H1 (cell line): Measurements from ENCODE around the gene GRPR.

ENCODE experiments used
- CREB1 ChIP-seq: IDR thresholded peaks from 2 replicates; pipeline ENCODE4 v1.6.1; 2012; ENCODE audit warnings: inconsistent platforms
- CTCF ChIP-seq, 3 experiments: IDR thresholded peaks; 1 replicate in 2 of 3; 2 replicates in 1 of 3; pipeline versions ENCODE4 v1.5.1 to v1.6.1; 2011; ENCODE audit warnings: low read length in 3 of 3, mild to moderate bottlenecking in 3 of 3, inconsistent platforms in 2 of 3, low read depth in 1 of 3, moderate library complexity in 1 of 3; ENCODE audit not compliant: insufficient read depth in 1 of 3; ENCODE audit errors: control extremely low read depth in 1 of 3
- EP300 ChIP-seq, 2 experiments: IDR thresholded peaks; 1 replicate in 1 of 2; 2 replicates in 1 of 2; pipeline ENCODE4 v1.6.1; 2011 to 2012; ENCODE audit warnings: low read depth in 2 of 2, low read length in 2 of 2, mild to moderate bottlenecking in 2 of 2, borderline replicate concordance in 1 of 2, inconsistent platforms in 1 of 2, moderate library complexity in 1 of 2
- EZH2 ChIP-seq: fragments of 200-600 bp; sonication (generic); IDR thresholded peaks from 2 replicates; pipeline ENCODE4 v1.7.1; 2012; ENCODE audit warnings: low read depth, mild to moderate bottlenecking, moderate library complexity, low read length, inconsistent platforms; ENCODE audit not compliant: severe bottlenecking
- MAFK ChIP-seq: IDR thresholded peaks from 2 replicates; pipeline ENCODE4 v1.6.1; 2012; ENCODE audit warnings: low read depth, mild to moderate bottlenecking, improper control_type of control experiment, low read length
- POU5F1 ChIP-seq: IDR thresholded peaks from 2 replicates; pipeline ENCODE4 v1.6.1; 2011; ENCODE audit warnings: low read depth, mild to moderate bottlenecking, low read length, moderate library complexity
- RAD21 ChIP-seq, 2 experiments: IDR thresholded peaks in 1 of 2; conservative IDR thresholded peaks in 1 of 2; 2 replicates each; pipeline ENCODE4 v1.6.1; 2011; ENCODE audit warnings: low read depth in 2 of 2, low read length in 2 of 2, improper control_type of control experiment in 1 of 2, inconsistent platforms in 1 of 2, mild to moderate bottlenecking in 1 of 2, moderate library complexity in 1 of 2
- SIN3A ChIP-seq, 2 experiments: IDR thresholded peaks in 1 of 2; conservative IDR thresholded peaks in 1 of 2; 2 replicates each; pipeline ENCODE4 v1.6.1; 2011 to 2012; ENCODE audit warnings: low read length in 2 of 2, improper control_type of control experiment in 1 of 2, low read depth in 1 of 2, mild to moderate bottlenecking in 1 of 2
- SUZ12 ChIP-seq: fragments of 200-600 bp; sonication (generic); IDR thresholded peaks from 2 replicates; pipeline ENCODE4 v1.6.1; 2012; ENCODE audit warnings: mild to moderate bottlenecking, inconsistent platforms, low read length, moderate library complexity, mixed read lengths
- YY1 ChIP-seq: IDR thresholded peaks from 2 replicates; pipeline ENCODE4 v1.6.1; 2011; ENCODE audit warnings: low read depth, mild to moderate bottlenecking, low read length

GRCh38 chrX:16185725-16186136 is 62.4 kb downstream of the GRPR start:
- TF ChIP-seq CTCF (IDR thresholded peaks at IDR 0.05; ENCODE audit: control extremely low read depth in 1 of 3, insufficient read depth in 1 of 3, low read depth in 1 of 3, low read length in 3 of 3) (no peak), SIN3A (conservative IDR thresholded peaks at IDR 0.05 in 1 of 2, IDR thresholded peaks at IDR 0.05 in 1 of 2; ENCODE audit: low read depth in 1 of 2, low read length in 2 of 2) (no peak), EP300 (IDR thresholded peaks at IDR 0.05; ENCODE audit: borderline replicate concordance in 1 of 2, low read depth in 2 of 2, low read length in 2 of 2) (no peak), YY1 (no peak), SUZ12 (no peak), EZH2 (no peak), MAFK (no peak), CREB1 (no peak), POU5F1 (no peak), RAD21 (IDR thresholded peaks at IDR 0.05 in 1 of 2, conservative IDR thresholded peaks at IDR 0.05 in 1 of 2; ENCODE audit: low read depth in 2 of 2, low read length in 2 of 2) (no peak)
